Mesenchymal stem cell (in vitro differentiated cells and primary cell): ENCODE measurements around the gene NFATC3.
"Not testable (repeated sequence)": the region's sequence is repeated elsewhere in the genome, so short reads cannot be mapped to it uniquely, and the experiment has no call there.

Experiments used
- DNase-seq: peaks from one replicate; pipeline ENCODE4 v3.0.0-alpha.2; 2013
- H2AFZ ChIP-seq: one replicate; pipeline ENCODE4 v1.6.1; 2013; ENCODE audit warnings: low read depth, mild to moderate bottlenecking, control low read depth, inconsistent platforms, low read length, moderate library complexity
- H2AK5ac ChIP-seq: 2 replicates; pipeline ENCODE4 v1.6.1; 2013; ENCODE audit warnings: low read length, moderate library complexity, mild to moderate bottlenecking, inconsistent platforms; ENCODE audit not compliant: severe bottlenecking
- H2BK120ac ChIP-seq: one replicate; pipeline ENCODE4 v1.6.1; 2013; ENCODE audit warnings: low read depth, mild to moderate bottlenecking, inconsistent platforms, low read length, moderate library complexity
- H2BK12ac ChIP-seq, 2 experiments: one replicate each; pipeline ENCODE4 v1.6.1; 2013; ENCODE audit warnings: inconsistent platforms in 2 of 2, low read length in 2 of 2, mild to moderate bottlenecking in 2 of 2, moderate library complexity in 2 of 2, control low read depth in 1 of 2
- H2BK15ac ChIP-seq: one replicate; pipeline ENCODE4 v1.6.1; 2013; ENCODE audit warnings: mild to moderate bottlenecking, low read depth, inconsistent platforms; ENCODE audit not compliant: poor library complexity, severe bottlenecking
- H2BK5ac ChIP-seq: 2 replicates; pipeline ENCODE4 v1.6.1; 2013; ENCODE audit warnings: low read depth, mild to moderate bottlenecking, low read length, control low read depth, inconsistent platforms; ENCODE audit not compliant: poor library complexity, severe bottlenecking
- H3K14ac ChIP-seq, 2 experiments: one replicate each; pipeline ENCODE4 v1.6.1; 2013; ENCODE audit warnings: inconsistent platforms in 2 of 2, low read length in 2 of 2, control low read depth in 1 of 2, mild to moderate bottlenecking in 1 of 2, moderate library complexity in 1 of 2
- H3K18ac ChIP-seq, 2 experiments: one replicate each; pipeline ENCODE4 v1.6.1; 2013; ENCODE audit warnings: inconsistent platforms in 2 of 2, low read length in 2 of 2, control low read depth in 1 of 2, low read depth in 1 of 2, mild to moderate bottlenecking in 1 of 2
- H3K23ac ChIP-seq, 2 experiments: one replicate each; pipeline ENCODE4 v1.6.1; 2013; ENCODE audit warnings: inconsistent platforms in 2 of 2, low read length in 2 of 2, mild to moderate bottlenecking in 2 of 2, moderate library complexity in 2 of 2, control low read depth in 1 of 2
- H3K27ac ChIP-seq: 2 replicates; pipeline ENCODE4 v1.5.1; 2013; ENCODE audit warnings: mild to moderate bottlenecking, moderate library complexity, low read length, control low read depth, inconsistent platforms; ENCODE audit not compliant: poor library complexity, severe bottlenecking
- H3K27me3 ChIP-seq, 2 experiments: 2 replicates each; pipeline versions ENCODE4 v1.6.1 to v1.7.0; 2013; ENCODE audit warnings: low read length in 2 of 2, mild to moderate bottlenecking in 2 of 2, moderate library complexity in 2 of 2, control low read depth in 1 of 2, inconsistent platforms in 1 of 2; ENCODE audit not compliant: control insufficient read depth in 1 of 2, insufficient read depth in 1 of 2
- H3K36me3 ChIP-seq, 2 experiments: 2 replicates each; pipeline versions ENCODE4 v1.6.1 to v1.7.0; 2013; ENCODE audit warnings: low read length in 2 of 2, control low read depth in 1 of 2, inconsistent platforms in 1 of 2, low read depth in 1 of 2, mild to moderate bottlenecking in 1 of 2; ENCODE audit not compliant: insufficient read depth in 2 of 2, control insufficient read depth in 1 of 2
- H3K4ac ChIP-seq, 2 experiments: one replicate each; pipeline ENCODE4 v1.6.1; 2013; ENCODE audit warnings: inconsistent platforms in 2 of 2, low read length in 2 of 2, mild to moderate bottlenecking in 2 of 2, moderate library complexity in 2 of 2, control low read depth in 1 of 2, low read depth in 1 of 2
- H3K4me1 ChIP-seq: 2 replicates; pipeline ENCODE4 v1.6.1; 2013; ENCODE audit warnings: low read depth, low read length, control low read depth; ENCODE audit not compliant: control insufficient read depth, insufficient read depth
- H3K4me2 ChIP-seq: 2 replicates; pipeline ENCODE4 v1.6.1; 2013; ENCODE audit warnings: low read length, mild to moderate bottlenecking, inconsistent platforms; ENCODE audit not compliant: poor library complexity, severe bottlenecking
- H3K4me3 ChIP-seq, 2 experiments: 2 replicates each; pipeline versions ENCODE4 v1.5.1 to v1.7.0; 2013; ENCODE audit warnings: low read length in 2 of 2, mild to moderate bottlenecking in 2 of 2, control low read depth in 1 of 2, low read depth in 1 of 2; ENCODE audit not compliant: insufficient read depth in 1 of 2
- H3K79me1 ChIP-seq: replicated peaks from 2 replicates; pipeline ENCODE4 v1.6.1; 2013; ENCODE audit warnings: mild to moderate bottlenecking, control low read depth, low read length, inconsistent platforms; ENCODE audit not compliant: poor library complexity, severe bottlenecking
- H3K9ac ChIP-seq: 2 replicates; pipeline ENCODE4 v1.7.0; 2013; ENCODE audit warnings: mild to moderate bottlenecking, low read length, moderate library complexity
- H3K9me3 ChIP-seq: 2 replicates; pipeline ENCODE4 v1.7.0; 2013; ENCODE audit warnings: mild to moderate bottlenecking, low read length; ENCODE audit not compliant: control insufficient read depth
- H4K8ac ChIP-seq: one replicate; pipeline ENCODE4 v1.6.1; 2013; ENCODE audit warnings: inconsistent platforms, mild to moderate bottlenecking, low read length, moderate library complexity
- H4K91ac ChIP-seq: one replicate; pipeline ENCODE4 v1.6.1; 2013; ENCODE audit warnings: mild to moderate bottlenecking, low read length, inconsistent platforms
- WGBS: methylation state at CpG from one replicate; pipeline ENCODE4 v1.1.7; 2013; ENCODE audit warnings: mixed read lengths; 5-methylcytosine and 5-hydroxymethylcytosine counted together

The NFATC3 gene

DNA sequence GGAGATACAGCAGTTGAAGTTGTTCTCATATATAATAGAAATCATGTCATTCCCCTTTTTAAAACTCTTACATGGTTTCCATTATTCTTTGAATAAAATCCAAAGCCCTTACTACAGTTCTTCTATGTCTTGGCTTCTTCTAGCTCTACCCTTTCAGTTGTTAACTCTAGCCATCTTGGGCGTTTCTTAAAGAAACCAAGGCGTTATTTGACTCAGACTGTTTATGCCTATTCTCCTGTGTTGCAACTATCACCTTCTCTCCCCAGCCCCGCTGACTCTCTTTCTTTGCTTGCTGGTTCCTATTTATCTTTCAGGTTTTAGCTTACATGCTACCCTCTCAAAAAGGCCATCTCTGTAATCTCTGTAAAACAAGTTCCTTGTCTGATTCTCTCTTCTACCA lies 32.7 kb downstream of the NFATC3 start:
- Histone ChIP-seq H3K14ac (no peak overlapping the region), H4K8ac (no peak overlapping the region), H3K18ac (no peak overlapping the region), H2AK5ac (no peak overlapping the region), H3K4me3 (no peak overlapping the region), H3K23ac (no peak overlapping the region), H2BK5ac (no peak overlapping the region), H3K27me3 (no peaks in the 10 kb centered on the region), H2AFZ (no peak overlapping the region), H3K9me3 (no peaks in the 10 kb centered on the region), H3K79me1 (peaks cover 19% of the 10 kb centered on the region), H2BK120ac (no peak overlapping the region), H3K4me2 (no peak overlapping the region), H3K4ac (no peak overlapping the region), H3K36me3 (peaks cover 4 to 6% of the 10 kb centered on the region in 2 experiments), H3K9ac (no peak overlapping the region), H2BK12ac (no peak overlapping the region), H3K27ac (no peak overlapping the region), H3K4me1 (no peaks in the 10 kb centered on the region), H2BK15ac (no peak overlapping the region), H4K91ac (no peak overlapping the region)
- 95% methylated on average over 3 of the region's 3 CpGs for WGBS
- DNase-seq, result no peak

GRCh38 chr16:68118954-68119353 lies 33.8 kb downstream of the NFATC3 start:
- not testable (repeated sequence) for H3K4me1 ChIP-seq, DNase-seq, H3K18ac ChIP-seq, H3K4me2 ChIP-seq, H2BK120ac ChIP-seq, H2AK5ac ChIP-seq, H3K4me3 ChIP-seq, H3K27ac ChIP-seq, H3K9me3 ChIP-seq, H2BK15ac ChIP-seq, H3K9ac ChIP-seq, H2AFZ ChIP-seq, H2BK5ac ChIP-seq, H3K23ac ChIP-seq, H3K36me3 ChIP-seq, H2BK12ac ChIP-seq, H4K91ac ChIP-seq, H3K14ac ChIP-seq, H3K4ac ChIP-seq, H3K27me3 ChIP-seq, H4K8ac ChIP-seq
- peaks cover 19% of the 10 kb centered on the region for H3K79me1 ChIP-seq
- WGBS, result over 99% methylated on average over 13 of the region's 13 CpGs

DNA sequence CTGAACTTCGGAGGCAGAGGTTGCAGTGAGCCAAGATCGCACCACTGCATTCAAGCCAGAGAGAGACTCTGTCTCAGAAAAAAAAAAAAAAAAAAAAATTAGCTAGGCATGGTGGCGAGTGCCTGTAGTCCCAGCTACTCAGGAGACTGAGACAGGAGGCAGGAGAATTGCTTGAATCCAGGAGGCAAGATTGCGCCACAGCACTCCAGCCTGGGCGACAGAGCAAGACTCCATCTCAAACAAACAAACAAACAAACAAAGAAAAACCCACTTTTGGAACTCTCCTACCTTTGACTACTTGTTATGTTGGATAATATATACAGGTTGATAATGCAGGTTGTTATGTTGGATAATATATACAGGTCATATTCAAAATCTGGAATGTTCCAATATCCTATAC lies 35.3 kb downstream of the NFATC3 start:
- peaks cover 22% of the 10 kb centered on the region for H3K79me1 ChIP-seq
- not testable (repeated sequence) for H3K4me2 ChIP-seq

GRCh38 chr16:68126395-68126794 lies 41.2 kb downstream of the NFATC3 start:
- no peak overlapping the region for H3K4me2 ChIP-seq
- H4K91ac ChIP-seq, result no peak overlapping the region
- no peak overlapping the region for H4K8ac ChIP-seq
- no peak overlapping the region for H2BK120ac ChIP-seq
- no peak overlapping the region for H2BK5ac ChIP-seq
- no peak overlapping the region for H2BK15ac ChIP-seq
- no peak overlapping the region for H3K27ac ChIP-seq
- no peak overlapping the region for H2AK5ac ChIP-seq
- H3K18ac ChIP-seq, result no peak overlapping the region
- peaks cover 29% of the 10 kb centered on the region for H3K79me1 ChIP-seq
- no peak overlapping the region for H3K9ac ChIP-seq
- no peaks in the 10 kb centered on the region for H3K27me3 ChIP-seq
- WGBS, result 100% methylated on average over 2 of the region's 2 CpGs
- H3K36me3 ChIP-seq, result peaks cover 0 to 11% of the 10 kb centered on the region in 2 experiments
- no peak overlapping the region for H2BK12ac ChIP-seq
- peaks cover 4% of the 10 kb centered on the region for H3K4me1 ChIP-seq
- no peak overlapping the region for H3K4ac ChIP-seq
- H3K23ac ChIP-seq, result no peak overlapping the region
- DNase-seq, result no peak
- no peaks in the 10 kb centered on the region for H3K9me3 ChIP-seq
- H3K4me3 ChIP-seq, result no peak overlapping the region
- H3K14ac ChIP-seq, result no peak overlapping the region
- no peak overlapping the region for H2AFZ ChIP-seq

More for the DNA sequence above, 35.3 kb downstream of the NFATC3 start:
- H3K18ac ChIP-seq, H3K4me1 ChIP-seq, H3K23ac ChIP-seq, H3K27me3 ChIP-seq, H3K14ac ChIP-seq, H2BK120ac ChIP-seq, H2AFZ ChIP-seq, H3K4ac ChIP-seq, H2AK5ac ChIP-seq, H3K36me3 ChIP-seq, H3K27ac ChIP-seq, H4K91ac ChIP-seq, H2BK5ac ChIP-seq, H3K9ac ChIP-seq, H4K8ac ChIP-seq, H3K9me3 ChIP-seq, DNase-seq, H3K4me3 ChIP-seq, H2BK12ac ChIP-seq, H2BK15ac ChIP-seq: not testable (repeated sequence)
- 100% methylated on average over 4 of the region's 5 CpGs for WGBS
